RWPE1 (cell line): ENCODE data around the gene CTU1.

Source experiments
- CTCF ChIA-PET: fragments of 350-600 bp; sonication (Branson Sonifier 250); formaldehyde crosslinking; extraction: SDS; loops from one replicate; lab custom pipeline; 2021; lab: Yijun Ruan, JAX
- POLR2A ChIA-PET: fragments of 400-600 bp; formaldehyde crosslinking; extraction: SDS; loops from one replicate; lab custom pipeline; 2020; ENCODE audit warnings: antibody characterized with exemption; ENCODE audit not compliant: low non-redundant PET; lab: Yijun Ruan, JAX
- DNase-seq: peaks from one replicate; pipeline ENCODE4 v3.0.0; 2012; ENCODE audit warnings: low spot score
- H3K27ac ChIP-seq: fragments of 450-650 bp; 2 replicates; pipeline ENCODE4 v1.5.1; 2017
- CTCF ChIP-seq: fragments of 450-650 bp; conservative IDR thresholded peaks from 2 replicates; pipeline ENCODE4 v1.5.1; 2017; ENCODE audit warnings: low read depth, mild to moderate bottlenecking

Gene CTU1

DNA sequence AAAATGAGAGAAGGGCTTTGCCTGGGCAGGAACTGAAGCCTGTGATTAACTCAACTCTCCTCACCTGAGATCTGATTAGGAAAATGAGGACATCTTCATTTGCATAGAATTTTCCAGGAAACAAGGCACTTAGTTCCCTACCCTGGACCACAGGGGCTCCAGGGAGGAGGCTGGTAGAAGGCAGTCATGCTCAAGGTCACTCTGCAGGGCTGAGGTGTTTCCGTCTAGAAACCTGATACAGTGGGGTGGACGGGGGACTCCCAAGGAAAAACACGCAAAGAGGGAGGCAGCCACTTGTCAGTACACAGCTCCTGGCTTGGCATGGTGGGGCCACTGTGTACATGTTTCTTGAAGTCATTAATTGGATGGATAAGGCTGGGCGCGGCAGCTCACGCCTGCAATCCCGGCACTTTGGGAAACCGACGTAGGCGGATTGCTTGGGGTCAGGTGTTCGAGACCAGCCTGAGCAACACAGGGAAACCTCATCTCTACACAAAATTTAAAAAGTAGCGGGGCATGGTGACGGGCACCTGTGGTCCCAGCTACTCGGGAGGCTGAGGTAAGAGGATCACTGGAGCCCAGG lies 31.5 kb downstream of the CTU1 start:
- ChIA-PET CTCF (interaction anchor here (1.0 to 1.3 kb wide), 3 partner anchors 18 to 60 kb away, joined by 3 to 5 read pairs (median 4); no protein-coding TSS in a partner anchor), POLR2A (no interaction called here)
- no peak for DNase-seq
- TF ChIP-seq CTCF, result no peak
- no peak overlapping the region for H3K27ac ChIP-seq

- TF ChIP-seq CTCF, result no peak
- H3K27ac ChIP-seq, result no peak overlapping the region
- ChIA-PET CTCF (interaction anchor here (1.0 to 1.3 kb wide), 2 partner anchors 55 to 59 kb away, joined by 3 to 4 read pairs; no protein-coding TSS in a partner anchor), POLR2A (no interaction called here)
- no peak for DNase-seq
Observed at GRCh38 chr19:51075998-51076397, 32.2 kb downstream of the CTU1 start.

DNA sequence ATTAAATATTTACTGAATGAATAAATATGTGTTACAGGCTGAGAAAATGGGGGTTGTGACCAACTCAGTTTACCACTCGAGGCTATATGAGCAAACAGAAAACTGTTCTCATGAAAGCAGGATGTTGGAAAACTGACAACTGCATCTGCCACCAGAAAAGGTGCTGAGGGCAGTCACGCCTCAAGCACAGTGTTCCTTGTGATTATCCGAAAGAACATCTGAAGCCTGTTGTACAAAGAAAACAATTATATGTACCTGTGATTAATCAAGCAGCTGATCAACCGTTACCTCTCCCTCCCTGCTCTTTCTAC lies 37.2 kb downstream of the CTU1 start:
- CTCF ChIA-PET, result no interaction called here
- no peak for TF ChIP-seq CTCF
- POLR2A ChIA-PET, result no interaction called here
- no peak for DNase-seq
- H3K27ac ChIP-seq, result no peak overlapping the region

- CTCF ChIA-PET, result no interaction called here
- TF ChIP-seq CTCF, result no peak
- no peak for DNase-seq
- H3K27ac ChIP-seq, result no peak overlapping the region
- POLR2A ChIA-PET, result no interaction called here
Observed at GRCh38 chr19:51070334-51071094, 37.7 kb downstream of the CTU1 start.

GRCh38 chr19:51066393-51067186 lies 41.6 kb downstream of the CTU1 start:
- CTCF ChIA-PET, result no interaction called here
- H3K27ac ChIP-seq, result no peak overlapping the region
- TF ChIP-seq CTCF, result no peak
- DNase-seq, result no peak
- POLR2A ChIA-PET, result no interaction called here

- TF ChIP-seq CTCF, result no peak
- DNase-seq, result no peak
- CTCF ChIA-PET, result interaction anchor here (0.7 kb wide), 1 partner anchor 33 kb away, joined by 4 read pairs; no protein-coding TSS in a partner anchor
- H3K27ac ChIP-seq, result no peak overlapping the region
- POLR2A ChIA-PET, result no interaction called here
Observed at GRCh38 chr19:51065221-51065960, 42.8 kb downstream of the CTU1 start.
